IMR-90 (cell line): Measurements from ENCODE around the gene C5. TPM values are rescaled to one million over a fixed set of nuclear protein-coding genes. Genes with fewer than 3 reads are reported as not detected.

Source experiments
- MXI1 ChIP-seq: IDR thresholded peaks from 2 replicates; pipeline ENCODE4 v1.6.1; 2012; ENCODE audit warnings: low read depth, mild to moderate bottlenecking, low read length, moderate library complexity, borderline replicate concordance
- NFE2L2 ChIP-seq: fragments of 150-350 bp; IDR thresholded peaks from 2 replicates; pipeline ENCODE4 v1.6.1; 2016; ENCODE audit warnings: low read depth, mild to moderate bottlenecking, low read length
- polyA plus RNA-seq, 3 experiments: library from polyadenylated mRNA; depleted of rRNA; stranded (reverse); fragments of >200 nt; gene quantifications; 2 replicates each; pipeline ENCODE4 v1.2.3, GENCODE V29; 2012; ENCODE audit warnings: low replicate concordance in 1 of 3
- total RNA-seq: library from RNA; depleted of rRNA; stranded (reverse); fragments of >200 nt; gene quantifications from 2 replicates; pipeline ENCODE4 v1.2.3, GENCODE V29; 2012
- TF ChIP-seq, protein P1 (sequence below): fragments of 150-350 bp; IDR thresholded peaks from 2 replicates; pipeline ENCODE4 v1.6.1; 2017; ENCODE audit warnings: mild to moderate bottlenecking, antibody characterized with exemption, low read length, low read depth

Gene C5
- total and polyA plus RNA-seq, 2 of the 4 experiments (the other 2 are of a cell fraction) = 1.5 to 2.3 TPM

DNA sequence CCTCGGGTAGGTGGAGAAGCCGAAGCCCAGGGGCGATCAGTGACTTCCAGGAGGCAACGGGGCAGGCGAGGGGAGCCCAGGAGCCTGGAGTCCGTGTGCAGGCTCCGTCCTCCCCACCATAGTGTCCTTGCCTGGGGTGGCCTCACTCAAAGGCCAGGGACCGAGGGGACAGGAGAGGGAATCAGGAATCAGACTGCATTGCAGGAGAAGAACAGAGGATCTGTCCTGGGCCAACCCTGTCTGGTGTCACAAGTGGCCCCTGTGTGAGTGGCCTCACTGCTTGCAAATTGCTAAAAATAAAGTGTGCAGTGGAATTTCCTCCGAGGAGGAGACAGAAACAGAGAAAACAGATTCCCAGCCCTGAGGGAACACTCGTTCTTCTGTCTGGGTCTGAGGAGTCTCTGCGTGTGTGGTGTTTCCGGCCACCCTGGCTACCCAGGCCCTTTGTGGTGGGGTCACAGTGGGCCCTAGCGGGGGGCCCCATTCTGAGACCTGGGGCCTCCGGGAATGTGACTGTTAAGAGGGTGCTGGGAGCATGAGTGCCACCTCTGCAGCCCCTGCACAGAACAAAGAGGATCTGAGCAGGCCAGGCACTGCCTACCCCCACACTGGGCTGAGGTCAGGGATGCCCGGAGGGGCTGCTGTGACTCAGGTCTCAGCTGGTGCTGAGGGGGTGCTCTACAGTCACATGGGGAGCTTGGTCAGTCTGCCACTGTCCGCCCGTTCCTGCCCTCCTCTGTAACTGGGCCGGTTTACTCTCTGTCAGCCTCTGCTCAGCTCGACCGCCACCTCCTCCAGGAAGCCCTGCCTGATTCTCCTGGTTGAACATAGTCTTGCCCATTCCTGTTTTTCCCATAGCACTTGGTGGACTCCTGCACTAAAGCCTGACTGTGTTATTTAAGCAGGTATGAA is 130.9 kb downstream of the C5 start (continued):
- TF ChIP-seq, protein P1, sequence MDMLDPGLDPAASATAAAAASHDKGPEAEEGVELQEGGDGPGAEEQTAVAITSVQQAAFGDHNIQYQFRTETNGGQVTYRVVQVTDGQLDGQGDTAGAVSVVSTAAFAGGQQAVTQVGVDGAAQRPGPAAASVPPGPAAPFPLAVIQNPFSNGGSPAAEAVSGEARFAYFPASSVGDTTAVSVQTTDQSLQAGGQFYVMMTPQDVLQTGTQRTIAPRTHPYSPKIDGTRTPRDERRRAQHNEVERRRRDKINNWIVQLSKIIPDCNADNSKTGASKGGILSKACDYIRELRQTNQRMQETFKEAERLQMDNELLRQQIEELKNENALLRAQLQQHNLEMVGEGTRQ = no peak
- TF ChIP-seq MXI1 = no peak
- no peak for TF ChIP-seq NFE2L2
